Measurements from ENCODE around the gene STK26.

DNA sequence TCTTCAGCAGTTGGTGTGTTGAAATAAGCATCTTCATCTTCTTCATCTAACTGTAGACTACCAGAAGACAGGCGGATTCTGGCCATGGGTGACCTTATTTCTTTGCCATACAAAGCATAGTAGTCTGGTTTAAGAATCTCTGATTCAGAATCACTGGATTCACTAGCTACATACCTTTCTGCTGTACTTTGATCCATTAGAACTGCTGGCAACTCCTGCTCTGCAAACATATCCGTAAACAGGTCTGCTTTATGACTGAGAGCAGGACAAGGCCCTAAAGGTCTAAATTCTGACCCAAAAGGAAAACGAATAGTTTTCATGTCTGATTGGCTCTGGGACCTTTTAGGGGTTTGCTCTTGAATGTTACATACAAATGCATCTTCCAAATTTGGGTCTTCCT lies 54.8 kb downstream of the STK26 start:
- TF ChIP-seq, protein P1, sequence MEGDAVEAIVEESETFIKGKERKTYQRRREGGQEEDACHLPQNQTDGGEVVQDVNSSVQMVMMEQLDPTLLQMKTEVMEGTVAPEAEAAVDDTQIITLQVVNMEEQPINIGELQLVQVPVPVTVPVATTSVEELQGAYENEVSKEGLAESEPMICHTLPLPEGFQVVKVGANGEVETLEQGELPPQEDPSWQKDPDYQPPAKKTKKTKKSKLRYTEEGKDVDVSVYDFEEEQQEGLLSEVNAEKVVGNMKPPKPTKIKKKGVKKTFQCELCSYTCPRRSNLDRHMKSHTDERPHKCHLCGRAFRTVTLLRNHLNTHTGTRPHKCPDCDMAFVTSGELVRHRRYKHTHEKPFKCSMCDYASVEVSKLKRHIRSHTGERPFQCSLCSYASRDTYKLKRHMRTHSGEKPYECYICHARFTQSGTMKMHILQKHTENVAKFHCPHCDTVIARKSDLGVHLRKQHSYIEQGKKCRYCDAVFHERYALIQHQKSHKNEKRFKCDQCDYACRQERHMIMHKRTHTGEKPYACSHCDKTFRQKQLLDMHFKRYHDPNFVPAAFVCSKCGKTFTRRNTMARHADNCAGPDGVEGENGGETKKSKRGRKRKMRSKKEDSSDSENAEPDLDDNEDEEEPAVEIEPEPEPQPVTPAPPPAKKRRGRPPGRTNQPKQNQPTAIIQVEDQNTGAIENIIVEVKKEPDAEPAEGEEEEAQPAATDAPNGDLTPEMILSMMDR (IDR thresholded peaks at IDR 0.05), result no peak
- no peak for TF ChIP-seq POLR2A (IDR thresholded peaks at IDR 0.05)

Measured in lower leg skin (tissue), 3 donors.